ENCODE data around the gene TANC1. TPM values are rescaled to one million over a fixed set of nuclear protein-coding genes. Genes with fewer than 3 reads are reported as not detected.
"Not testable (repeated sequence)": the region's sequence is repeated elsewhere in the genome, so short reads cannot be mapped to it uniquely, and the experiment has no call there.

The TANC1 gene
- total and polyA plus RNA-seq, 2 experiments from 2014 or later = 22.1 to 34.8 TPM

DNA sequence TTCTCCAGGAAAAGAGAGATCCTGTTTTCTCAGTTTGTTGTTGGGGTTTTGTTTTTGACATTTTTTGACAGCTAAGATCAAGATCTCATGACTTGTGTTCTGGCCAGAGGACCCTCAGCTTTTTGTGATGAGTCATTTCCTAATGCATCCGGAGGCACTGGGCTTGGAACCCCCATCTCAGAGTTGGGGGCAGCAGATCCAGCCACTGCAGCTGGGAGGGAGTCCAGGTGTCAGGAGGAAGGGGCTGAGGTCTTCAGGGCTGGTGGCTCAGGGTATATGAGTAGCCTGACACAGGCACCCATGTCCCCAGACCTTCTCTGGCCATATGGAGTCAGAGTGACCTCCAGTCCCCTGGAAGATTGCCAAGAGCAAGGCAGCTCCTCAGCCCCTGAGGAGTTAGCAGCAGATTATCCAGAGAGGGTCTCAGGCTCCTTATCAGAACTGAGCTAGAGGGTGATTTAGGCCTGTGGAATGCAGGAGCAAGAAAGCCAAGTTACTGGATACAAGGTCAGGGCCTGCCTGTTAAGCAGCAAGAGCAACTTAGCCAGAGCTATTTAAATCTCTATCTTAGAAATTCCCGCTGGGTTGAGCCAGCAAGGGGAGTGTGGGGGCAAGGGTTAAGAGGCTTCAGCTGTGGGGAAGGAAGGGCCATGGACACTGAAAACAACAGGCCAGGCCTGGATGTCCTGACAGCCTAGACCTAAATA is 62.4 kb downstream of the TANC1 start:
- TF ChIP-seq, protein P1, sequence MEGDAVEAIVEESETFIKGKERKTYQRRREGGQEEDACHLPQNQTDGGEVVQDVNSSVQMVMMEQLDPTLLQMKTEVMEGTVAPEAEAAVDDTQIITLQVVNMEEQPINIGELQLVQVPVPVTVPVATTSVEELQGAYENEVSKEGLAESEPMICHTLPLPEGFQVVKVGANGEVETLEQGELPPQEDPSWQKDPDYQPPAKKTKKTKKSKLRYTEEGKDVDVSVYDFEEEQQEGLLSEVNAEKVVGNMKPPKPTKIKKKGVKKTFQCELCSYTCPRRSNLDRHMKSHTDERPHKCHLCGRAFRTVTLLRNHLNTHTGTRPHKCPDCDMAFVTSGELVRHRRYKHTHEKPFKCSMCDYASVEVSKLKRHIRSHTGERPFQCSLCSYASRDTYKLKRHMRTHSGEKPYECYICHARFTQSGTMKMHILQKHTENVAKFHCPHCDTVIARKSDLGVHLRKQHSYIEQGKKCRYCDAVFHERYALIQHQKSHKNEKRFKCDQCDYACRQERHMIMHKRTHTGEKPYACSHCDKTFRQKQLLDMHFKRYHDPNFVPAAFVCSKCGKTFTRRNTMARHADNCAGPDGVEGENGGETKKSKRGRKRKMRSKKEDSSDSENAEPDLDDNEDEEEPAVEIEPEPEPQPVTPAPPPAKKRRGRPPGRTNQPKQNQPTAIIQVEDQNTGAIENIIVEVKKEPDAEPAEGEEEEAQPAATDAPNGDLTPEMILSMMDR (IDR thresholded peaks at IDR 0.05; ENCODE audit: low read depth, low read length) = no peak
- peak; percentile 91 to 94 for DNase-seq (ENCODE audit: low read depth in 1 of 2, low spot score in 1 of 2)
- Histone ChIP-seq H3K36me3 (no peaks in the 10 kb centered on the region), H3K9me3 (ENCODE audit: low read depth) (no peaks in the 10 kb centered on the region), H3K27me3 (no peaks in the 10 kb centered on the region), H3K4me1 (ENCODE audit: low read depth) (peaks cover 57% of the 10 kb centered on the region), H3K27ac (peak overlapping the region; percentile 92), H3K4me3 (no peak overlapping the region)

DNA sequence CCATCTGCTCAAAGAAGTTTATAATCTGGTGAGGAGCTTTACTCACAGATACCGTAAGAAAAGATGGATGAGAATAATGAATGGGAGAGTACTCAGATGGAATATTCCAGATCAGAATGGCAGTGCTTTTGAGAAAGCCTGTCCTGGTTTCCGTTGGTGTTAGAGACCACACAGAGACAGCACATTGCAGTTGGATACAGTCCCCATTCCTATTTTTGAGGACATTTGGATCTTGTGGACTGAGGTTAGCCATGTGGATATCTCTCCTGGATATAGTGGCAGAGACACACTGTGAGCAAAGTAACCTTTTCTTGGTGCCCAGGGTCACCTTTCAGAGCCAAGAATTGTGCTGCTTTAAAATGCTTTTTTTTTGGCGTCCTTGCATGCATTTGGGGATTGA is 63.7 kb downstream of the TANC1 start:
- TF ChIP-seq, protein P1 (IDR thresholded peaks at IDR 0.05; ENCODE audit: low read depth, low read length) = no peak
- H3K4me1 ChIP-seq (ENCODE audit: low read depth) = peaks cover 64% of the 10 kb centered on the region
- H3K9me3 ChIP-seq (ENCODE audit: low read depth) = no peaks in the 10 kb centered on the region
- H3K27ac ChIP-seq = peak overlapping the region; percentile 92
- H3K27me3 ChIP-seq = no peaks in the 10 kb centered on the region
- H3K36me3 ChIP-seq = no peaks in the 10 kb centered on the region
- H3K4me3 ChIP-seq = no peak overlapping the region
- no peak for DNase-seq (ENCODE audit: low read depth in 1 of 2, low spot score in 1 of 2)

DNA sequence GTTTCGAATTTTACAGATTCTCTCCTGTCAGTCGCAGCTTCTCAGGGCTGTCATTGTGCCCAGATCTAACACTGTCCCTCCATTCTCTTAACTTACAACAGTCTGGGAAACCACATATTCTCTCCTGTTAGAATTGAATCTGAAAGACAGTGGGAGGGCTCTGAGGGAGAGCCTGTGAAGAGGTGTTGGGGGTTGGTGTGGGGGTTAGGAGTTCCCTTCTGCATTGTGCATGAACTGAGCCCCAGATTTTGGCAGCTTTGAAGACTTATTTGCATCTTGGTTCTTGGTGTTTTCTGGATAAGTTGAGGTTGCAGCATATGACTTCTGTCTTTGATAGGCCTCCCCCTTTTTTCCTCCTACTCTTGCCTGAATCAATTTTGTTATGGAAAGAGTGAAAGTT is 64.1 kb downstream of the TANC1 start:
- peak overlapping the region; percentile 92 for H3K27ac ChIP-seq
- H3K36me3 ChIP-seq = no peaks in the 10 kb centered on the region
- DNase-seq (ENCODE audit: low read depth in 1 of 2, low spot score in 1 of 2) = no peak
- TF ChIP-seq, protein P1 (IDR thresholded peaks at IDR 0.05; ENCODE audit: low read depth, low read length) = no peak
- H3K4me3 ChIP-seq = no peak overlapping the region
- peaks cover 64% of the 10 kb centered on the region for H3K4me1 ChIP-seq (ENCODE audit: low read depth)
- H3K9me3 ChIP-seq (ENCODE audit: low read depth) = no peaks in the 10 kb centered on the region
- no peaks in the 10 kb centered on the region for H3K27me3 ChIP-seq

DNA sequence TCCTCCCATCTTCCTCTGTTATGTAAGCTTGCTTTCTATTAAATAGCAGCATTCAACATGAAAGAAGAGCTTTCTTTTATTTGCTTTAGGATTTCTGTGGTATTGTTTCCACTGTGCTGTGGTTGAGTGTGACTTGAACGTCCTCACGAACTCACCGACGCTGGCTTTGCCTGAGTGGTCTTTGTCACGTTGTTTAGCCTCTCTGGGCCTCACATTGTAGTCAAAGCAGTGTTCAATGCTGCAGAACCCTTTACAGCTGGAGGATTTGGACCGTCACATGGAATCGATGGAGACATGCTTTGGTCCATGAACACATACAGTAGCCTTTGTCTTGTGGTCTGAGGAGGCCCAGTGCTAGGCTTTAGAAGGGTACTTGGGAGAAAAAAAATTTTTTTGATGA is 66.3 kb downstream of the TANC1 start:
- TF ChIP-seq, protein P1 (IDR thresholded peaks at IDR 0.05; ENCODE audit: low read depth, low read length) = no peak
- peak overlapping the region; percentile 92 for H3K27ac ChIP-seq
- no peaks in the 10 kb centered on the region for H3K27me3 ChIP-seq
- no peak overlapping the region for H3K4me3 ChIP-seq
- DNase-seq (ENCODE audit: low read depth in 1 of 2, low spot score in 1 of 2) = no peak
- no peaks in the 10 kb centered on the region for H3K9me3 ChIP-seq (ENCODE audit: low read depth)
- no peaks in the 10 kb centered on the region for H3K36me3 ChIP-seq
- peaks cover 60% of the 10 kb centered on the region for H3K4me1 ChIP-seq (ENCODE audit: low read depth)

DNA sequence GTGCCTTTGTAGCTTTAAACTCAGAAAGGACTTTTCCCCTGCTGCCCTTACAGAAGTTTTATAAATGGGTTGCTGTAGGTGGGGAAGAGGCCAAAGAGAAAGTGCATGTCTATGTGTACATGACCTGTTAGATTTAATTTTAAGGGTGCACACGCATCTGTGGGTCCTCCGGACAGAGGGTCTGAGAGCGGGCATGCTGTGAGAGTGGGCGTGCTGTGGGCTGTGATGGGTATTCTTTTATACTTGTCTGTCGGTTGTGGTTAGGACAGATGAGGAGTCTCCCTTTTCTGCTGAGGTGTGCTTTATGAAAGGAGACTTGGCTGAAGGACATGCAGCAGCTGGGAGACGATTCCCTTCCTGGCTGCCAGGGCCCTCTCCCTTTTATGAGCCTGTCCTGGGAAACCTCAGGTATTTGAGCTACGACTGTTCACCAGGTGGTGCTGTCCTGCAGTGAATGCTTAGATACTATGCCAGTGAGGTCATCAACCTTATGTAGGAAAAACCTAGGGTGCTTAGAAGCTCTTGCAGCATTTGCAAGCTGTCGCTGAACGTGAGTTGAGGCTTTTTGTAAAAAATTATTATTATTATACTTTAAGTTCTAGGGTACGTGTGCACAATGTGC is 67.5 kb downstream of the TANC1 start:
- Histone ChIP-seq H3K27me3 (no peaks in the 10 kb centered on the region), H3K9me3 (ENCODE audit: low read depth) (no peaks in the 10 kb centered on the region), H3K27ac (peak overlapping the region; percentile 65), H3K4me1 (ENCODE audit: low read depth) (peaks cover 50% of the 10 kb centered on the region), H3K36me3 (no peaks in the 10 kb centered on the region), H3K4me3 (no peak overlapping the region)
- TF ChIP-seq, protein P1 (IDR thresholded peaks at IDR 0.05; ENCODE audit: low read depth, low read length) = peak; percentile 11
- DNase-seq (ENCODE audit: low read depth in 1 of 2, low spot score in 1 of 2) = peak; percentile 51 to 68

DNA sequence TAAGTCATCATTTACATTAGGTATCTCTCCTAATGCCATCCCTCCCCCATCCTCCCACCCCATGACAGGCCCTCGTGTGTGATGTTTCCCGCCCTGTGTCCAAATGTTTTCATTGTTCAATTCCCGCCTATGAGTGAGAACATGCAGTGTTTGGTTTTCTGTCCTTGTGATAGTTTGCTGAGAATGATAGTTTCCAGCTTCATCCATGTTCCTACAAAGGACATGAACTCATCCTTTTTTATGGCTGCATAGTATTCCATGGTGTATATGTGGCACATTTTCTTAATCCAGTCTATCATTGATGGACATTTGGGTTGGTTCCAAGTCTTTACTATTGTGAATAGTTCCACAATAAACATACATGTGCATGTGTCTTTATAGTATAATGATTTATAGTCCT is 68.0 kb downstream of the TANC1 start:
- not testable (repeated sequence) for H3K36me3 ChIP-seq

DNA sequence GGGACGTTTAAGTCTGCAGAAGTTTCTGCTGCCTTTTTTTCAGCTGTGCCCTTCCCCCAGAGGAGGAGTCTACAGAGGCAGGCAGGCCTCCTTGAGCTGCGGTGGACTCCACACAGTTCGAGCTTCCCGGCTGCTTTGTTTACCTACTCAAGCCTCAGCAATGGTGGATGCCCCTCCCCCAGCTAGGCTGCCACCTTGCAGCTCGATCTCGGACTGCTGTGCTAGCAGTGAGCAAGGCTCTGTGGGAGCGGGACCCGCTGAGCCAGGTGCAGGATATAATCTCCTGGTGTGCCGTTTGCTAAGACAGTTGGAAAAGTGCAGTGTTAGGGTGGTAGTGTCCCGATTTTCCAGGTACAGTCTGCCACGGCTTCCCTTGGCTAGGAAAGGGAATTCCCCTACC is 72.9 kb downstream of the TANC1 start:
- not testable (repeated sequence) for H3K9me3 ChIP-seq (ENCODE audit: low read depth); DNase-seq (ENCODE audit: low read depth in 1 of 2, low spot score in 1 of 2); H3K4me1 ChIP-seq (ENCODE audit: low read depth); H3K27me3 ChIP-seq; H3K27ac ChIP-seq; H3K4me3 ChIP-seq; H3K36me3 ChIP-seq

More for the DNA sequence above, 68.0 kb downstream of the TANC1 start:
- not testable (repeated sequence) for H3K27me3 ChIP-seq; H3K9me3 ChIP-seq (ENCODE audit: low read depth); H3K27ac ChIP-seq; H3K4me3 ChIP-seq; DNase-seq (ENCODE audit: low read depth in 1 of 2, low spot score in 1 of 2)
- peaks cover 47% of the 10 kb centered on the region for H3K4me1 ChIP-seq (ENCODE audit: low read depth)
